SJCRH30 (cell line): ENCODE data around the gene SHCBP1L. TPM values are rescaled to one million over a fixed set of nuclear protein-coding genes. Genes with fewer than 3 reads are reported as not detected.

Experiments
- DNase-seq, 2 experiments: peaks; one replicate each; pipeline ENCODE4 v3.0.0-alpha.2; 2015 to 2020
- H3K27ac ChIP-seq: fragments of 250-450 bp; sonication (Bioruptor Pico); 2 replicates; pipeline ENCODE4 v1.5.1; 2020; ENCODE audit warnings: mild to moderate bottlenecking, moderate library complexity
- H3K27me3 ChIP-seq: fragments of 250-450 bp; sonication (Bioruptor Pico); 2 replicates; pipeline ENCODE4 v1.5.1; 2020; ENCODE audit warnings: mild to moderate bottlenecking, moderate library complexity
- H3K36me3 ChIP-seq: fragments of 250-450 bp; sonication (Bioruptor Pico); 2 replicates; pipeline ENCODE4 v1.5.1; 2020; ENCODE audit warnings: mild to moderate bottlenecking, moderate library complexity
- H3K4me1 ChIP-seq: fragments of 250-450 bp; sonication (Bioruptor Pico); 2 replicates; pipeline ENCODE4 v1.5.1; 2020; ENCODE audit warnings: mild to moderate bottlenecking, moderate library complexity
- H3K4me3 ChIP-seq: fragments of 250-450 bp; sonication (Bioruptor Pico); 2 replicates; pipeline ENCODE4 v1.5.1; 2020; ENCODE audit warnings: mild to moderate bottlenecking, moderate library complexity
- H3K9me3 ChIP-seq: fragments of 250-450 bp; sonication (Bioruptor Pico); replicated peaks from 2 replicates; pipeline ENCODE4 v1.5.1; 2020; ENCODE audit warnings: mild to moderate bottlenecking, moderate library complexity
- total RNA-seq: library from RNA; depleted of rRNA; stranded (reverse); fragments of >200 nt; shearing (Covaris generic); gene quantifications from 2 replicates; pipeline ENCODE4 v1.2.3, GENCODE V29; 2014

Gene SHCBP1L
- total RNA-seq, 1 experiment from 2014 or later, result not detected

DNA sequence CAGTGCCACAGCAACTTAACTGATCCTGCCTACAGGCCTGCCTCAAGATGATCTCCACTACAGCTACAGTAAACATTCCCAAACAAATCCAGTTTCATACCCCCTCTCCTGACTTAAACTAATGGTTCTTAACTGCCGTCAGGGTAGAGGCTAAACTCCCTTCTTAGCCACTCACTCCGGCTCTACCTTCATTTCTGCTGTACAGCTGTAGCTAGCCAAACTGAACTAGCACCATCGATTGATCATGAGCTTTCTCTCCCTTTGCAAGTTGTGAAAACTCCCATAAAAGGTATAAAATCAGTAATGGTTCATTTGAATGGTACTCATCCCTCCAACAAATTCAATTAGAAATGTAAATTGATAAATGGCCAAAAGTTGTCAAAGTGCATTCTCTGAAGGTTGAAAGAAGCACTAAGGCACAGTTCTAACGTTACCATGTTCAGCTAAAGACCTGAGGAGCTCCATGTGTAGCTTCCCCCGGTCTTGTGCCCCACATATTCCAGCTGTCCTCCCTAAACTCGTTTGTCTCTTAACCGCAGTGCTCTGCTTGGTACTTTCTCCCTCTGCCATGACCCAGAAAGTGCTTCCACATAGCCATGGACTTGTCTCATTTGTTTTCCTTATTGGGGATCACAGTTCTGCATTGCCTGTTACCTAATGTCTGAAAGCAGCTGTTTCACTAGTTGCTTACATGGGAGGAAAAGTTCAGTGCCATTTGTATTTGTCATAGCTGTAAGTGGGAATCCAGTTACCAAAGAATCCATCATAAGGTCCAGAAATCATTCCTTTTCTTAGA is 64.0 kb downstream of the SHCBP1L start:
- no peak for DNase-seq
- Histone ChIP-seq H3K36me3 (peaks cover 53% of the 10 kb centered on the region), H3K4me3 (no peak overlapping the region), H3K27ac (no peak overlapping the region), H3K4me1 (no peaks in the 10 kb centered on the region), H3K27me3 (no peaks in the 10 kb centered on the region), H3K9me3 (no peaks in the 10 kb centered on the region)

DNA sequence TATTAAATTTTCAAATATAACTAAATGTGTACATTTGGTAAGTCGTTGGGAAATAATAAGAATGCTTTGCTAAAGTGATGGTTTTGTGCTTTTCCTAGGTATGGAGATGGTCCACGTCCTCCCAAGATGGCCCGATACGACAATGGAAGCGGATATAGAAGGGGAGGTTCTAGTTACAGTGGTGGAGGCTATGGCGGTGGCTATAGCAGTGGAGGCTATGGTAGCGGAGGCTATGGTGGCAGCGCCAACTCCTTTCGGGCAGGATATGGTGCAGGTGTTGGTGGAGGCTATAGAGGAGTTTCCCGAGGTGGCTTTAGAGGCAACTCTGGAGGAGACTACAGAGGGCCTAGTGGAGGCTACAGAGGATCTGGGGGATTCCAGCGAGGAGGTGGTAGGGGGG is 66.0 kb downstream of the SHCBP1L start:
- no peak for DNase-seq
- peaks cover 71% of the 10 kb centered on the region for H3K36me3 ChIP-seq
- H3K4me1 ChIP-seq, result no peaks in the 10 kb centered on the region
- no peaks in the 10 kb centered on the region for H3K27me3 ChIP-seq
- no peak overlapping the region for H3K4me3 ChIP-seq
- no peaks in the 10 kb centered on the region for H3K9me3 ChIP-seq
- H3K27ac ChIP-seq, result no peak overlapping the region

DNA sequence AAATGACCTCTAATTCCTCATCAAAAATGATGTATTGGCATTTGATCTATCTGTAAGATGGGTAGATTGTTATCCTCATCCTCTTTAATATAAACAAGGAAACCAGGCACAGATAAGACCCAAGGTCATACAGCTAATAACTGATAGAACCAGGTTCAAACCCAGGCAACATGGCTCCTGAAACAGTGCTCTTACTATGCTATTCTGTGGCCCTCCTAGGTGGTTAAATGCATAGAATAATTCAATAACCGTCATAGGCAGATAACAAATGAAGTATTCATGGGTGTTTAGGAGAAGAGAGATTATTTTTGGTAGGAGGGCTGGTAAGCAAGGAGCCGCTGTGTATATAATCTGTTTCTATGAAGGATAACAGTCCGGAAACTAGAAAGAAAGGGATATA is 67.4 kb downstream of the SHCBP1L start:
- Histone ChIP-seq H3K27ac (no peak overlapping the region), H3K27me3 (no peaks in the 10 kb centered on the region), H3K4me1 (no peaks in the 10 kb centered on the region), H3K9me3 (no peaks in the 10 kb centered on the region), H3K4me3 (no peak overlapping the region), H3K36me3 (peaks cover 82% of the 10 kb centered on the region)
- DNase-seq, result no peak

DNA sequence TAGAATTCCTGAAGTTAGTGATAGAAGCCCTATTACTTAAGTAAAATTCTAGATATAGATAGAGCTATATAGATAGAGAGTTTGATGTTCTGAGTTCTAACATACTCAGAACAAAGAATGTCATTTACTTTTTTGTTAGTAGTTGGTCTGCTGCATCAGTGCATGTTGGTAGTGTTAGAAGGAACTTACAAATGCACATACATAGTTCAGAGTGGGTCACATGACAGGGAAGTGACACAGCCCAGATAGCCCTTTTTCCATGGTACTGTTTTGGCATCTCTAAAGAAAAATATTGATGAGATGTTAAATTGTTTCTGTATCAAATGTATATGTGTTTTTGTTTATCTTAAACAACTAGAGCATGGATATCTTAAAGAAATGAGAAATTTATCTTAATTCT is 68.1 kb downstream of the SHCBP1L start:
- Histone ChIP-seq H3K36me3 (peaks cover 90% of the 10 kb centered on the region), H3K9me3 (no peaks in the 10 kb centered on the region), H3K4me1 (no peaks in the 10 kb centered on the region), H3K27ac (no peak overlapping the region), H3K4me3 (no peak overlapping the region), H3K27me3 (no peaks in the 10 kb centered on the region)
- DNase-seq, result no peak

GRCh38 chr1:182877842-182878241 is 75.1 kb downstream of the SHCBP1L start:
- no peak for DNase-seq
- Histone ChIP-seq H3K27me3 (no peaks in the 10 kb centered on the region), H3K36me3 (peaks cover 98% of the 10 kb centered on the region), H3K27ac (no peak overlapping the region), H3K4me1 (no peaks in the 10 kb centered on the region), H3K4me3 (no peak overlapping the region), H3K9me3 (no peaks in the 10 kb centered on the region)

- no peak for DNase-seq
- Histone ChIP-seq H3K4me3 (no peak overlapping the region), H3K9me3 (no peaks in the 10 kb centered on the region), H3K4me1 (no peaks in the 10 kb centered on the region), H3K27me3 (no peaks in the 10 kb centered on the region), H3K36me3 (peaks cover 98% of the 10 kb centered on the region), H3K27ac (no peak overlapping the region)
These were observed 75.6 kb downstream of the SHCBP1L start for GRCh38 chr1:182877331-182877730.

- no peak overlapping the region for H3K27ac ChIP-seq
- no peaks in the 10 kb centered on the region for H3K4me1 ChIP-seq
- H3K36me3 ChIP-seq, result peaks cover 95% of the 10 kb centered on the region
- H3K9me3 ChIP-seq, result no peaks in the 10 kb centered on the region
- no peak overlapping the region for H3K4me3 ChIP-seq
- H3K27me3 ChIP-seq, result no peaks in the 10 kb centered on the region
- no peak for DNase-seq
These were observed 77.1 kb downstream of the SHCBP1L start for GRCh38 chr1:182875889-182876288.

DNA sequence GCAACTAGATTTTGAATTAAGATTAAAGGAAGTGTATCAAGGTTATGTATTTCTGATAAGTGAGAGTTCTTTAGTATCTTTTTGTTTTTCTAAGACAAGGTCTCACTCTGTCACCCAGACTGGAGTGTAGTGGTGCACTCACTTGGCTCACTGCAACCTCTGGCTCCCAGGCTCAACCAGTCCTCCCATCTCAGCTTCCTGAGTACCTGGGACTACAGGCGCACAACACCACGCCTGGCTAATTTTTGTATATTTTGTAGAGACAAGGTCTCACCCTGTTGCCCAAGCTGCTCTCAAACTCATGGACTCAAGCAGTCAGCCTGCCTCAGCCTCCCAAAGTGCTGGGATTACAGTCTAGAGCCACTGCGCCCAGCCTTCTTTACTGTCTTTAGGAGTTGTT is 80.1 kb downstream of the SHCBP1L start:
- H3K4me1 ChIP-seq, result no peaks in the 10 kb centered on the region
- DNase-seq, result no peak
- H3K9me3 ChIP-seq, result no peaks in the 10 kb centered on the region
- no peak overlapping the region for H3K4me3 ChIP-seq
- H3K27me3 ChIP-seq, result no peaks in the 10 kb centered on the region
- H3K36me3 ChIP-seq, result peaks cover 95% of the 10 kb centered on the region
- H3K27ac ChIP-seq, result no peak overlapping the region

- H3K27me3 ChIP-seq, result no peaks in the 10 kb centered on the region
- H3K4me1 ChIP-seq, result no peaks in the 10 kb centered on the region
- peaks cover 95% of the 10 kb centered on the region for H3K36me3 ChIP-seq
- H3K27ac ChIP-seq, result no peak overlapping the region
- no peaks in the 10 kb centered on the region for H3K9me3 ChIP-seq
- no peak for DNase-seq
- H3K4me3 ChIP-seq, result no peak overlapping the region
These were observed 83.7 kb downstream of the SHCBP1L start for GRCh38 chr1:182869241-182869666.

DNA sequence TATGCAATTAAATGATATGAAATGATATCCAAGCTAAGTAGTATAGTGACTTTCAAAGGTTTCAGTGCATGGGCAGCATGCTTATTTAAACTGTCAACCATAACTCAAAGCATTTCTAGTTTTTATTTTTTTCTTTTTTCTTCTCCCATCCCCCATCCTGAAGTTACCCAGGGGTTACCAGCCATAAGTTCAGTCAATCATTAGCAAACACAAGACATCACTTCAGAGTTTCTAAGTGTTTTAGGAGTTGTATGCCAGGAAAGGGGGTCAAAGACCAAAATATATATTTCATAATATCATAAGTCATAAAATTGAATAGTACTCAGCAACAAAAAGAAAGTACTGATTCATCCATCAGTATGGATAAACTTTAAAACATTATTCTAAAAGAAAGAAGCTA is 85.1 kb downstream of the SHCBP1L start:
- Histone ChIP-seq H3K4me3 (no peak overlapping the region), H3K27ac (no peak overlapping the region), H3K27me3 (no peaks in the 10 kb centered on the region), H3K36me3 (peaks cover 95% of the 10 kb centered on the region), H3K9me3 (no peaks in the 10 kb centered on the region), H3K4me1 (no peaks in the 10 kb centered on the region)
- DNase-seq, result no peak

DNA sequence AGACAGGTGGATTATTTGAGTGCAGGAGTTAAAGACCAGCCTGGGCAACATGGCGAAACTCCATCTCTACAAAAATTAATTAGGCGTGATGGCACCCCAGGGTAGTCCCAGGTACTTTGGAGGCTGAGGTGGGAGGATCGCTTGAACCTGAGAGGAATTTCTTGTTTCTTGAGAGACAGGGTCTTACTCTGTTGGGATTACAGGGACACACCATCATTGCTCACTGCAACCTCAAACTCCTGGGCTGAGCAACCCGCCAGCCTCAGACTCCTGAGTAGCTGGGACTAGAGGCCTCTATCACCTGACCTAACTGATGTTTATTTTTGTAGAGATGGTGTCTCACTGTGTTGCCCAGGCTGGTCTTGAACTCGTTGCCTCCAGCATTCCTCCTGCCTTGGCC is 89.0 kb downstream of the SHCBP1L start:
- no peak for DNase-seq
- no peak overlapping the region for H3K4me3 ChIP-seq
- H3K36me3 ChIP-seq, result peaks cover 100% of the 10 kb centered on the region
- no peaks in the 10 kb centered on the region for H3K9me3 ChIP-seq
- no peak overlapping the region for H3K27ac ChIP-seq
- H3K27me3 ChIP-seq, result no peaks in the 10 kb centered on the region
- H3K4me1 ChIP-seq, result no peaks in the 10 kb centered on the region

- H3K27ac ChIP-seq, result no peak overlapping the region
These were observed 90.1 kb downstream of the SHCBP1L start for GRCh38 chr1:182862827-182863226.

GRCh38 chr1:182861994-182862393 is 91.0 kb downstream of the SHCBP1L start:
- Histone ChIP-seq H3K36me3 (peaks cover 100% of the 10 kb centered on the region), H3K27ac (no peak overlapping the region)
- DNase-seq, result no peak

More at GRCh38 chr1:182862827-182863226, 90.1 kb downstream of the SHCBP1L start:
- DNase-seq, result no peak
- Histone ChIP-seq H3K36me3 (peaks cover 100% of the 10 kb centered on the region), H3K4me3 (no peak overlapping the region), H3K27me3 (no peaks in the 10 kb centered on the region), H3K4me1 (no peaks in the 10 kb centered on the region), H3K9me3 (no peaks in the 10 kb centered on the region)

GRCh38 chr1:182860658-182861057 is 92.3 kb downstream of the SHCBP1L start:
- Histone ChIP-seq H3K36me3 (peaks cover 100% of the 10 kb centered on the region), H3K4me1 (no peaks in the 10 kb centered on the region), H3K4me3 (no peak overlapping the region), H3K27me3 (no peaks in the 10 kb centered on the region), H3K27ac (no peak overlapping the region), H3K9me3 (no peaks in the 10 kb centered on the region)
- DNase-seq, result no peak

More at GRCh38 chr1:182861994-182862393, 91.0 kb downstream of the SHCBP1L start:
- H3K9me3 ChIP-seq, result no peaks in the 10 kb centered on the region
- H3K4me1 ChIP-seq, result no peaks in the 10 kb centered on the region
- no peak overlapping the region for H3K4me3 ChIP-seq
- H3K27me3 ChIP-seq, result no peaks in the 10 kb centered on the region

DNA sequence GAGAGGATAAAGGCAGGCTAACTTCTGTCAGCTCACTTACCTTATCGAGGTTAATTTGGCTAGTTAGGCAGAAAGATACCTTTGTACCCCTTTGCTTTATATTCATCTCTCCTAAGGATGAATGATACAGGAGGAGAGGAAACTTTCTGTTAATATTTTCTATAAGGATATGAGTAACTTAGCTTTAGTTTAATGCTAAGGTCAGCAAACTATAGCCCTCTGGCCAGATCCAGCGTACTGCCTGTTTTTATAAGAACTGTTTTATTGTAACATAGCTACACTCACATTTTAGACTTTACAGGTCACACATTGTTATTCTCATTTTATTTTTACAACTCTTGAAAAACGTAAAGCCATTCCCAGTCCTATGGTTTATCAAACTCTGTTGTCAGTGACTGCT is 95.8 kb downstream of the SHCBP1L start:
- Histone ChIP-seq H3K4me3 (no peak overlapping the region), H3K4me1 (no peaks in the 10 kb centered on the region), H3K36me3 (peaks cover 100% of the 10 kb centered on the region), H3K27me3 (no peaks in the 10 kb centered on the region), H3K27ac (no peak overlapping the region), H3K9me3 (no peaks in the 10 kb centered on the region)
- DNase-seq, result no peak

DNA sequence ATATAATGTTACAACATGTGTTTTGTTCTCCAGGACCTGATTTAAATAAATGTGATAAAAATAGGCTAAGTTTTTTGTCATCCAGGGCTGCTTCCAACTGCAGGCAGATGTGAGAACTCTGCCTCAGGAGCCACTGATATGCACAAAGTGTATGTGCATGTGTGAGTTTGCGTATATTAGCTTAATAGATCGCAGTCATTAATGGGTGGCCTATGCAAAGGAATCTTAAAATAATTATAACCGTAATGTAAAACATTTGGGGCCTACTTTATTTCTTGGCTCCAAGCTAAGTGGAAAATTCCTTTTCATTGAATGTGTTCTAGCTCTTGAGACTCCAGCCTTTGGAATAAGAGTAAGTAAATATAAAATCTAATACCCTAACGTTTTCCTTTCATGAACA is 97.1 kb downstream of the SHCBP1L start:
- no peak overlapping the region for H3K27ac ChIP-seq
- no peaks in the 10 kb centered on the region for H3K4me1 ChIP-seq
- no peak for DNase-seq
- no peaks in the 10 kb centered on the region for H3K27me3 ChIP-seq
- no peaks in the 10 kb centered on the region for H3K9me3 ChIP-seq
- peaks cover 100% of the 10 kb centered on the region for H3K36me3 ChIP-seq
- H3K4me3 ChIP-seq, result no peak overlapping the region
